HUES6 (cell line): ENCODE results near the gene EIF4G3.
"Not testable (repeated sequence)": the region's sequence is repeated elsewhere in the genome, so short reads cannot be mapped to it uniquely, and the experiment has no call there.

Experiments used
- H3K27ac ChIP-seq: 2 replicates; pipeline ENCODE4 v1.7.0; 2013; ENCODE audit warnings: low read depth, mild to moderate bottlenecking, low read length, inconsistent platforms
- H3K27me3 ChIP-seq: 2 replicates; pipeline ENCODE4 v1.6.1; 2013; ENCODE audit warnings: low read length; ENCODE audit not compliant: control insufficient read depth, insufficient read depth
- H3K36me3 ChIP-seq: 2 replicates; pipeline ENCODE4 v1.6.1; 2013; ENCODE audit warnings: low read length; ENCODE audit not compliant: control insufficient read depth, insufficient read depth
- H3K4me1 ChIP-seq: 2 replicates; pipeline ENCODE4 v1.6.1; 2013; ENCODE audit warnings: low read length; ENCODE audit not compliant: control insufficient read depth, insufficient read depth
- H3K4me3 ChIP-seq: 2 replicates; pipeline ENCODE4 v1.5.1; 2013; ENCODE audit warnings: low read depth, low read length
- H3K9ac ChIP-seq: one replicate; pipeline ENCODE4 v1.6.1; 2013; ENCODE audit warnings: mild to moderate bottlenecking, low read length
- H3K9me3 ChIP-seq: 2 replicates; pipeline ENCODE4 v1.6.1; 2013; ENCODE audit warnings: low read depth, low read length; ENCODE audit not compliant: control insufficient read depth, insufficient read depth

Gene EIF4G3

DNA sequence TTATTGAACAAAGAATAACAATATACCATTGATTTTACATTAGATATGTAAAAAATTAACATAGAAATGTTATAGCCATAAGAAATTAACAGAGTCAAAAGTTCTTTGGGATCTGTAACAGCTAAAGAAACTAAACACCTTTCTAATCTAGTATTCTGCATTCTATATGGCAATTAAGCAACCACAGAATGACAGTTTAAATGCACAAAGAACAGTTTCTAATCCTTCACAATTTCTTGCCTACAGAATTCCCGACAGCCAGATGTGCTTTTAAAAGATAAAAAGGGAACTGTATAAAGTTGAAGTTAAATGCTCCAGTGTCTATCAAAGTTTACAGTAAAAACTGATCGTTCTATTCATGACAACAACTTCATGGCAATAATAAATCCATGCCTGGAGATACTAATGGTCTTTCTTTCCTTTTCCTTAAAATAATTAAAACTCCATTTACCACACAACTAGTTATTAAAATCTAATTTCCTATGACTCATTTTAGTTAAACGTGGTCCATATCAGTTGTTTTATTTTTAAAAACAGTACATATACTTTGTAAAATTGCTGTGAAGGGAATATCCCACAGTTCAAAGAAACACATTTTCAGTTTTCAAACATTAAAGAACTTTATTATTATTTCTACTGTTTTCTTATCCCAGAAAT lies 110.2 kb downstream of the EIF4G3 start:
- Histone ChIP-seq H3K36me3 (no peaks in the 10 kb centered on the region), H3K27ac (no peak overlapping the region), H3K4me3 (no peak overlapping the region), H3K9me3 (no peaks in the 10 kb centered on the region), H3K4me1 (no peaks in the 10 kb centered on the region), H3K27me3 (no peaks in the 10 kb centered on the region), H3K9ac (no peak overlapping the region)

- Histone ChIP-seq H3K36me3 (no peaks in the 10 kb centered on the region), H3K27me3 (no peaks in the 10 kb centered on the region), H3K9me3 (no peaks in the 10 kb centered on the region), H3K9ac (no peak overlapping the region), H3K4me3 (no peak overlapping the region), H3K4me1 (no peaks in the 10 kb centered on the region), H3K27ac (no peak overlapping the region)
Observed at GRCh38 chr1:21065851-21066250, 110.8 kb downstream of the EIF4G3 start.

DNA sequence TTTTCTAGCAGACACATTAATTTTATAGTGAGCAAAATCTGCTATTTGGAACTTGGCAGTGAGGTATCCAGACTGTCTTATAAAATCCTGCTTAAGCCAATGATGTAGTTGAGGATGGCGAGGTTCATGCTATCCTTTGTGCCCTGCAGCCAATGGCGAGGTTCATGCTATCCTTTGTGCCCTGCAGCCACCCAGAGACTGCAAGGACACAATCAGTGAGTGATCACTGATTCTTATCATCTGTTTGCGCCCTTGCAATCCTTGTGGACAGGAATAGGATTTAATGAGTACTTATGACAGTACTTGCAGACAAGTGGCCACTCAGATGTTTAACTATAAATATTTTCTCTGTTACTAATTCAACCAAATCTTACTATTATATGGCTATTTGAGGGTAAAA lies 112.6 kb downstream of the EIF4G3 start:
- Histone ChIP-seq H3K27ac (no peak overlapping the region), H3K36me3 (no peaks in the 10 kb centered on the region), H3K9ac (no peak overlapping the region), H3K4me3 (no peak overlapping the region), H3K9me3 (no peaks in the 10 kb centered on the region), H3K4me1 (no peaks in the 10 kb centered on the region), H3K27me3 (no peaks in the 10 kb centered on the region)

GRCh38 chr1:21060523-21060922 lies 116.2 kb downstream of the EIF4G3 start:
- Histone ChIP-seq H3K27me3 (no peaks in the 10 kb centered on the region), H3K4me3 (no peak overlapping the region), H3K27ac (no peak overlapping the region), H3K4me1 (no peaks in the 10 kb centered on the region), H3K36me3 (no peaks in the 10 kb centered on the region), H3K9ac (no peak overlapping the region), H3K9me3 (no peaks in the 10 kb centered on the region)

GRCh38 chr1:21059021-21059420 lies 117.7 kb downstream of the EIF4G3 start:
- Histone ChIP-seq H3K9ac (no peak overlapping the region), H3K4me1 (no peaks in the 10 kb centered on the region), H3K27ac (no peak overlapping the region), H3K9me3 (peaks cover 4% of the 10 kb centered on the region; the same call in 1 of the 2 replicates), H3K36me3 (no peaks in the 10 kb centered on the region), H3K4me3 (no peak overlapping the region), H3K27me3 (no peaks in the 10 kb centered on the region)

- H3K9me3 ChIP-seq = peaks cover 4% of the 10 kb centered on the region; the same call in 1 of the 2 replicates
- no peaks in the 10 kb centered on the region for H3K27me3 ChIP-seq
- no peaks in the 10 kb centered on the region for H3K36me3 ChIP-seq
- H3K27ac ChIP-seq = no peak overlapping the region
- no peak overlapping the region for H3K9ac ChIP-seq
- H3K4me3 ChIP-seq = no peak overlapping the region
- H3K4me1 ChIP-seq = no peaks in the 10 kb centered on the region
Observed at GRCh38 chr1:21058035-21058793, 118.5 kb downstream of the EIF4G3 start.

GRCh38 chr1:21053189-21053928 lies 123.3 kb downstream of the EIF4G3 start:
- H3K27me3 ChIP-seq, H3K4me3 ChIP-seq, H3K27ac ChIP-seq, H3K9me3 ChIP-seq, H3K9ac ChIP-seq, H3K36me3 ChIP-seq, H3K4me1 ChIP-seq: not testable (repeated sequence)

DNA sequence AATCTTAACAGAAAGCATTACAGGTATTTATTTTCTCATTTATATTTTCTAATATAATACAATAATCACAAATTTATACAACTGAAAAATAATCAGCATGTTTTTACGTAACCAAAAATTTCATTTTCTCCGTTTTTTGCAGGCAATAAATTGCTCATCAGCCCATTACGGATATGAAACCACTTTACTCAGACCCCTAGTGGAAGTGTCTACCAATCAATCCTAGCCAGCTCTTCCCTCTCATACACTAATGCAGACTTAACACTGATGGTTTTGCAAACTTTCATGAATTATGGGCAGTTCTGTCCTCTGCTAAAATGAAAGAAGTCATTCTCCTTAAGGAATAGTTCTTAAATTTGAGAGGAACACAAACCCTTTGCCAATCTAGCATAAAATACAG lies 124.7 kb downstream of the EIF4G3 start:
- Histone ChIP-seq H3K27me3 (no peaks in the 10 kb centered on the region), H3K4me3 (no peak overlapping the region), H3K9ac (no peak overlapping the region), H3K27ac (no peak overlapping the region), H3K36me3 (peaks cover 11% of the 10 kb centered on the region; the same call in 1 of the 2 replicates), H3K4me1 (no peaks in the 10 kb centered on the region), H3K9me3 (peaks cover 4% of the 10 kb centered on the region; the same call in 1 of the 2 replicates)

DNA sequence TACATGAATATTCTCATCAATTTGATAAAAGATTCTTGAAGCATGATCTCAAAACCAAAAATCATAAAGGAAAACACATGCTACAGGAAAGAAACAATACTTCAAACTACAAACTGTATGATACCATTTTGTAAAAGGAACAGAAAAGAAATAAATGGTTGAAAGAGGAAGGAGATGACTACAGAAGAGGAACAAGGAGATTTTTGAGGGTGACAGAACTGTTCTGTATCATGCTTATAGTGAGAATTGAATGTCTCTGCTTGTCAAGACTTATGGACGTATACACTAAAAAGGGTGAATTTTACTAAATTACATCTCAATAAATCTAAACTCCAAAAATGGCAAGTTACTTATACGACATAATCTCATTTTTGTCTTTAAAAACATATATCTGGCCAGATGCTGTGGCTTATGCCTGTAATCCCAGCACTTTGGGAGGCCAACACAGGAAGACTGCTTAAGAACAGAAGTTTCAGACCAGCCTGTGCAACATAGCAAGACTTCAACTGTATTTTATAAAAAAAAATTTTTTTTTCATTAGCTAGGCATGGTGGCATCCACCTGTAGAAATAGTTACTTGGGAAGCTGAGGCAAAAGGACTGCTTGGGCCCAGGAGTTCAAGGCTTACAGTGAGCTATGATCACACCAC lies 125.4 kb downstream of the EIF4G3 start:
- Histone ChIP-seq H3K27me3 (no peaks in the 10 kb centered on the region), H3K27ac (no peak overlapping the region), H3K4me3 (no peak overlapping the region), H3K9me3 (peaks cover 4% of the 10 kb centered on the region; the same call in 1 of the 2 replicates), H3K4me1 (no peaks in the 10 kb centered on the region), H3K9ac (no peak overlapping the region), H3K36me3 (peaks cover 11% of the 10 kb centered on the region; the same call in 1 of the 2 replicates)

GRCh38 chr1:21050031-21050430 lies 126.7 kb downstream of the EIF4G3 start:
- Histone ChIP-seq H3K4me3 (no peak overlapping the region), H3K36me3 (peaks cover 11% of the 10 kb centered on the region; the same call in 1 of the 2 replicates), H3K27ac (no peak overlapping the region), H3K27me3 (no peaks in the 10 kb centered on the region), H3K9ac (no peak overlapping the region), H3K4me1 (no peaks in the 10 kb centered on the region), H3K9me3 (peaks cover 4% of the 10 kb centered on the region; the same call in 1 of the 2 replicates)
